DMS 273 (cell line): ENCODE measurements around the gene KCNQ1OT1.
"Not testable (repeated sequence)": the region's sequence is repeated elsewhere in the genome, so short reads cannot be mapped to it uniquely, and the experiment has no call there.

Source experiments
- DNase-seq: peaks from one replicate; lab custom pipeline; 2025; ENCODE audit not compliant: unreplicated experiment; lab: John Stamatoyannopoulos, UW

KCNQ1OT1 gene

GRCh38 chr11:2655016-2655719 is 44.6 kb downstream of the KCNQ1OT1 start:
- no peak for DNase-seq

DNA sequence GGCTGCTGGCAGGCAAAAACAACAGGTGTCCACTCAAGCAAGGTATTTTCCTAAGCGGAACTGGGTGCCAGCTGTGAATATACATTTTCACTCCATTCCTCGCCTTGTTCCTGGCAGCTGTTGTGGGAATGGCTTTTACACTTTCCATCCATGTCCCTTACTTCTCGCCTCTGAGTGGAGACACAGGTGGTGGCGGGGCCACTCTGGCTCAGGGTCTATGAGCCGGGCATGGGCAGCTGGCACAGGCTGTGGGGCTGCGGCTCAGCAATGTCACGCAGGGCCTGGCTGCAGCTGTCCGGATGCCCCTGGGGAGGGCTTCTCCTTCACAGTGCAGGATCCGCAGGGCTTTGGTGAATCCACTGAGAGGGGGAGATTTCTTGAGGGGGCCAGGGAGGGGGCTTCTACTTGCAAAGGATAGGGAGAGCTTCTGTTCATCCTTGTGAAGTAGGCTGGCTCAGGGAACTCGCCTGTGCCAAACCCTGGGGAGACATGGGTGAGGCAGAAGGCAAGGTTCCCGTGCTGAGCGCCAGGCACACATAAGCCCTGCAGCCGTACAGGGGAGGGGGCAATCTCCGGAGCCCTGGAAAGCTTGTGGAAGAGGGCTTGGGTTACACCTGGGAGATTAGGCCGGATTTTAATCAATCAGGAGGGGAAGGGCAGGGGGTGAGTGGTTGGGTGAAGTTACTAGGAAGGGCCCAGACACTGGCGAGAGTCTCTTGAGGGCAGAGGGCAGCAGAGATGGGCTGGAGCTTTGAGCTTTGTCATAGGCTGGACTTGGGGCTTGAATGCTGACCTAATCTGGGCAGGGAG is 45.7 kb downstream of the KCNQ1OT1 start:
- DNase-seq = peak; percentile 68

DNA sequence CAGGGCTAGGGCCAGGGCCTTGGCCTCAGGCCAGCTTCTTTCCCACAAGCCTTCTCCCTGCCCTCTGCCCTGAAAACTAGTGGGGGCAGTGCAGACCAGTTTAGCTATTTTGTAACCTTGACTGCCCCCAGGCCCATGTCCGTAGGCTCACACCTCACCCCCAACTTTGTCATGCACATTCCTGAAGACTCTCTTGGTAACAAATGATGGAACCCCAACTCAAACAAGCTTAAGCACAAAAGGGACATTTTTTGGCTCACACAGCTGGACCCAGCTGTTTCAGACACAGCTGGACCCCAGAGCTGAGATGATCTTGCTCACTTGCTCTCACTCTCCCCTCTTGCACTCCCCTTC is 46.6 kb downstream of the KCNQ1OT1 start:
- no peak for DNase-seq

GRCh38 chr11:2652333-2653197 is 47.2 kb downstream of the KCNQ1OT1 start:
- DNase-seq = no peak

DNA sequence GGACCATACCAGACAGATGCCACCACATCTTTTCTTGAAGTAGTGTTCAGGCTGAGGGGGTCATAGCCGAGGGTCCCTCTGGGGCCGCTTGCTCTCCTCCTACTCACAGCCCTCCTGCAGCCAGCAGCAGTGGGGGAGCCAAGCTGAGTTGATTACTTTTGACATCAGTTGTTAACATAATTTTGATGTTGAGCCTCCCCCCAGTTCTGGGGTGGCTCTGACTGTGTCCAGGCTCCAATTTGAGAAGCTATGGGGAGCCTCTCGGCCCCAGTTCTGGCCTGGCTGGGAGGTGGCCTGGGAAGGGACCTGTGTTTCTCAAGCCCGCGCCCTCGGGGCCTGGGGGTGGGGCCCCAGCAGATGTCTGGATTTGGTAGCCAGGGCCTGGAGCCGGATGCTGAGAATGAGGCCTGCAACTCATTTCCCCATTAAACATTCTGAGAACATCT is 47.9 kb downstream of the KCNQ1OT1 start:
- DNase-seq = peak; percentile 15

DNA sequence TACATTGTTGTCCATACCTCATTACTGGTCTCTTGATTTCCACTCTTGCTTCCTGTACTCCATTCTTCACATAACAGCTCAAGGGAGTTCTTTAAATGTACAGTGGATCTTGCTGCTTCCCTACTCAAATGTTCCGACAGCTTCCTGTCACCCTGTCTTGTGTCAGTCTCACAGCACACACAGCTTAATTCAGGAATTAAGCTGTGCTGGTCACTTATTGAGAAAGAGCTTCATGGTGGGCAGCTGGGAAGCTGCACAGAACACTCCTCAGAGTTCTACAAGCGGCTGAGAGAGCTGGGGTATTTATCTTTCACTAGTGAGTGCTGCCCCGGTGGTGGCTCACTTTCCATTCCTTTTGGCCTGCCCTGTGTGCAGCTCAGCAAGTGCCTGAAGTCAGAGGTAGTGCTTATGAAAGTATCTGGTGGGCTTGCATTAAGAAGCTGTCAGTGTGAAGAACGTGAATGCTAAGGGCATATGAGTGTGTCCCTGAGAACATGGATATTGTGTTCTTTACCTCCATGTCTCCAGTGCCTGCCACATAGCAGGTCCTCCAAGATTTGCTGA is 48.7 kb downstream of the KCNQ1OT1 start:
- no peak for DNase-seq

GRCh38 chr11:2650343-2650867 is 49.4 kb downstream of the KCNQ1OT1 start:
- DNase-seq = no peak

DNA sequence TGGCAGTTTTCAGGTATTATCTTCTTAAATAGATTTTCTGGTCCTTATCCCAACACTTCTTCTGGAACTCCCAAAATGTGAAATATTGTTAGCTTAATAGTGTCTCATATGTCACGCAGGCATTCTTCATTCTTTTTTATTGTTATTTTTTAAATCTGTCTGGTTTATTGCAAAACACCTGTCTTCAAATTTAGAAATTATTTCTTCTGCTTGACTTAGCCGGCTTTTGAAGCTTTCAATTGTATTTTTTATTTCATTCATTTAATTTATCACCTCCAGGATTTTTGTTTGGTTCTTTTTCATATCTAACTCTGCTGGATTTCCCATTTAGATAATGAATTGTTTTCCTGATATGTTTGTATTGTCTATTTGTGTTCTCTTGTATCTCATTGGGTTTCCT is 49.9 kb downstream of the KCNQ1OT1 start:
- no peak for DNase-seq

DNA sequence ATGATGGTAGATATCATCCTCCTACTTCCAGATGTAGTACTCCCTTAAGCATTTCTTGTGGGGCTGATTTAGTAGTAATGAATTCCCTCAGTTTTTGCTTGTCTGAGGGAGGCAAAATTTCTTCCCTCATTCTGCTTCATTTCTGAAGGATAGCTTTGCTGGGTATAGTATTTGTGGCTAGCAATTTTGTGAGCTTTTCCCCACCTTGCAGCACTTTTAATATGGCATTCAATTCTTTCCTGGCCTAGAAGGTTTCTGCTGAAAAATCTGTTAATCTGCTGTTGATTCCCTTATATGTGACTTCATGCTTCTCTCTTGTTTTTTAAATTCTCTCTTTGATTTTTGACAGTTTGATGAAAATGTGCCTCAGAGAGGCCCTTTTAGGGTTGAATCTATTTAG is 50.4 kb downstream of the KCNQ1OT1 start:
- DNase-seq = no peak

- DNase-seq = no peak
Measured at GRCh38 chr11:2647953-2648352, 51.8 kb downstream of the KCNQ1OT1 start.

- no peak for DNase-seq
Measured at GRCh38 chr11:2647167-2647566, 52.6 kb downstream of the KCNQ1OT1 start.

DNA sequence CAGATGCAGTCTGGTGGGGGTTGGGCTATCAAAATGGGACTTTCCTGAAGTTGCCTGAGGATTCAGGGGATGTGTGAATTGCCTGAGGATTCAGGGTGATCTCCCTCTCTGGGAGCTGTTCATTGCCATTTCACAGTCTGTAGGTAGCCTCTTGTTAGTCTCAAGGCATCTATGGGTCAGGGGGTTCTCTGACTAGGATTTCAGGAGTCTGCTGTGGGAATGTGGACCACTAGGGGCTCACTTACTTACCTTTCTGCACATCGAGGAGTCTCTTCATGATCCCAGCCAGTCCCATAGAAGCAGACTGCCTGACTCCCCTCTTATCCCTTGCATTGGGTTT is 54.0 kb downstream of the KCNQ1OT1 start:
- no peak for DNase-seq

DNA sequence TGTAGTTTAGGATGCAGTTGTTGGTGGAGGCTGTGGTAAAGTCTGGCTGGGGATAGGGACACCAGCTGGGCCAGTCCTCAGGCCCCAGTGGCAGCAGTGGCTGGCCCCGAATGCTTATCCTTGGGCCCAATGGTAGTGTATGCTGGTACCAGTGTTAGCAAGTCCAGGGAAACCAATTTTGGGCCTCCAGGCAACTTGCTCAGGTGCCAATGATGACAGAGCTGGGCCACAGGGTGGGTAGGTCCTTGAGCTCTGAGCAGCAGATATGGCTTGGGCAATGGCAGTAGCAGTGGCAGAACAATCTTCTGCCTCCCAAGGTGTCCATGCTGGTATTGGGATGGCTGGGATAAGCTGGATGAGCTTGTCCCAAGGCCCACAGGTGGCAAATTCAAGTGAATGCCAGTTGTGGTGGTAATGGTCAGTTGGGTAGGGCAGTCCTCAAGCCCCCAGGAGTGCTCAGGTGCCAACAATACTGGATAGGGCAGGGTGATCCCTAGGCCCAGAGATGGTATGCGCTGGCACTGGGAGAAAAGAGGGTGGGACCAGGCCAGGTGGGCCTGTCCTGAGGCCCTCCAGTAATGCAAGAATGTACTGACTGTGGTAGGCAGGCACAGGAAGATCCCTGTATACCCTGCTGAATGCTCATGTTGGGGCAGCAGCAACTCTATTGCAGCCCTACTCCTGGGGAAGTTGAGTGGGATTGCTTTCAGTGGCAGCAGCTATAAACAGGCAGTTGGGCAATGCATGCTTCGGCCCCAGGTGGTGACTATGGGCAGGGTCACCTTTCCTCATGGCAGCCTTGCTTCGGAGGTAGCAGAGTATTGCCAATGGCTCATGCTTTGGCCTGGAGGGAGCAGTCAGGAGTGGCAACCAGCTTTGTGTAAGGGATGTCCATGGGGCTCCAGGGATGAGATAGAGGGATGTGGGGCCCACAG is 54.7 kb downstream of the KCNQ1OT1 start:
- DNase-seq = no peak

DNA sequence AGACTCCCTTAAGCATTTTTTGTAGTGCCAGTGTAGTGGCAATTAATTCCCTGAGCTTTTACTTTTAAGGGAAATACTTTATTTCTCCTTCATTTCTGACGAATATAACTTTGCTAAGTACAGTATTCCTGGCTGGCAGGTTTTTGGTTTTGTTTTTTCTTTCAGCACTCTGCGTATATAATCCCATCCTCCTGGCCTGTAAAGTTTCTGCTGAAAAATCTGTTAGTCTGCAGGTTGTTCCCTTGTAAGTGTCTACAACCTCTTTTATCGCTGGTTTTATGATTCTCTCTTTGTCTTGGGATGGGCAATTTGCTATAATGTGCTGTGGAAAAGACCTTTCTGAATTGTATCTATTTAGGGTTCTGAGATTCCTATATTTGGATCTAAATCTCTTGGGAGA is 56.0 kb downstream of the KCNQ1OT1 start:
- DNase-seq = no peak

DNA sequence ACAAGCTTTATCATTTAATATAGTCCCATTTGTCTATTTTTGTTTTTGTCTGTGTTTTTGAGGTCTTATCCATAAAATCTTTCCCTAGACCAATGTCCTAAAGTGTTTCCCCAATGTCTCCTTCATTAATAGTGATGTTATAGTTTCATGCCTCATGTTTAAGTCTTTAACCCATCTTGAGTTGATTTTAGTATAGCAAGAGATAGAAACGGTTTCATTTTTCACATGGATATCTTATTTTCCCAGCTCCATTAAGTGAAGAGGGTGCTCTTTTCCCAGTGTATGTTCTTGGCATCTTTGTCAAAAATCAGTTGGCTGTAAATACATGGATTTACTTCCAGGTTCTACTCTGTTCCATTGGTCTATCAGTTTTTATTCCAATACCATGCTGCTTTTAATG is 58.2 kb downstream of the KCNQ1OT1 start:
- DNase-seq = no peak

GRCh38 chr11:2639763-2640162 is 60.0 kb downstream of the KCNQ1OT1 start:
- not testable (repeated sequence) for DNase-seq

DNA sequence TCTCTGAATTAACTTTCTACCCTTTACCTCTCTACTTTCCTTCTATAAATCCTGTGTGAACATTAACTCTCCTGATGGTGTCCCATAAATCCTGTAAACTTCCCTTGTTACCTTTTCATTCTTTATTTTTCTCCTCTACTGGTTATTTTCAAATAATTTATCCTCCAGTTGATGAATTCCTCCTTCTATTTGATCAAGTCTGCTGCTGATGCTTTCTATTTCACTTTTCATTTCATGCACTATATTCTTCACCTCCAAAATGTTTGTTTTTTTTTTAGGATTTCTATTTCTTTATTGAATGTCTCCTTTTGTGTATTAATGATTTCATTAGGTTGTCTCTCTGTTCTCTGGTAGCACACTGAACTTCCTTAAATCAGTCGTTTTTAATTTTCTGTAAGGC is 68.6 kb downstream of the KCNQ1OT1 start:
- DNase-seq = no peak

- no peak for DNase-seq
Measured at GRCh38 chr11:2630679-2631078, 69.1 kb downstream of the KCNQ1OT1 start.

- DNase-seq = no peak
Measured at GRCh38 chr11:2625183-2625582, 74.6 kb downstream of the KCNQ1OT1 start.

DNA sequence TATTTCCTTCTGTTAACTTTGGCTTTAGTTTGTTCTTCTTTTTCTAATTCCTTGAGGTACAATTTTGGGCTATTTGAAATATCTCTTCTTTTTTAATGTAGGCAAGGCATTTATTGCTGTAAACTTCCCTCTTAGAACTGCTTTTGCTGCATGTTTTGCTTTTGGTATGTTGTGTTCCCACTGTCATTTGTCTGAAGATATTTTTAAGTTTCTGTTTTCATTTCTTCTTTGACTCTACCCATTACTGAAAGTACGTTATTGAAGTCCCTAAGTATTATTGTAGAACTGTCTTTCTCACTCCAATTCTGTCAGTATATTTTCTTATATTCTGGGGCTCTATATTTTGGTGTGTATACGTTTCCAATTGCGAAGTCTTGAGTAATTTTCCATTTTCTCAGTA is 77.9 kb downstream of the KCNQ1OT1 start:
- DNase-seq = no peak
